GM18505 (cell line): ENCODE results near the gene CNTD1.
"Not testable (repeated sequence)": the region's sequence is repeated elsewhere in the genome, so short reads cannot be mapped to it uniquely, and the experiment has no call there.

ENCODE experiments used
- ATAC-seq: cut with Tn5 transposase; IDR thresholded peaks from one replicate; pipeline ENCODE4 v1.9.1; 2021; ENCODE audit not compliant: unreplicated experiment
- POLR2A ChIP-seq: IDR thresholded peaks from 4 replicates; pipeline ENCODE4 v1.6.1; 2011; ENCODE audit warnings: borderline replicate concordance; ENCODE audit not compliant: insufficient read depth, insufficient read length; ENCODE audit errors: extremely low read depth

The CNTD1 gene

DNA sequence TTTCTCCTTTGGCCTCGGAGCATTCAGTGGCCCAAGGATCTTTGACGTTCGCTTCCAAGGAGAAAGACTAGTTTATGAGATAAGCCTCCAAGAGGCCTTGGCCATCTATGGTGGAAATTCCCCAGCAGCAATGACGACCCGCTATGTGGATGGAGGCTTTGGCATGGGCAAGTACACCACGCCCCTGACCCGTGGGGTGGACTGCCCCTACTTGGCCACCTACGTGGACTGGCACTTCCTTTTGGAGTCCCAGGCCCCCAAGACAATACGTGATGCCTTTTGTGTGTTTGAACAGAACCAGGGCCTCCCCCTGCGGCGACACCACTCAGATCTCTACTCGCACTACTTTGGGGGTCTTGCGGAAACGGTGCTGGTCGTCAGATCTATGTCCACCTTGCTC is 53.7 kb downstream of the CNTD1 start:
- no peak for ATAC-seq
- no peak for TF ChIP-seq POLR2A

DNA sequence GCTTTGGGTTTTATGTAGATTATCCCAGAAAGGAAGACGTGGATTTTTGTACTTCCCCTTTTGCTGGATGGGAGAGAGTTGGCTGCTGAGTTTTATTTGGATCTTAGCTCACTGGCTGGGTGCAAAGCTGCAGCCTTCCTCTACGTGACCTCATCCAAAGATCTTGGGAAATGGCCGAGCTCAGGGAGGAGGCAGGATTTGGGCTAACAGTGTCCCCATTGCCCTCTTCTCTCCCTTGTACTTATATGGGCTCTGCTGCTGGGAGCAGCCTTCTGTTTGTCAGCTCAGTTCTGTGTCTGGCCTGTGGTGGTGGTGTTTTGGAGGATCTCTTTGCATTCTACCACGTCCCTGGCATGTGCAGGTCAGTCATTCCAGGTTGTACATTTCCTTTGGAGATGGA is 54.3 kb downstream of the CNTD1 start:
- ATAC-seq, result no peak
- TF ChIP-seq POLR2A, result no peak

GRCh38 chr17:42853597-42853967 is 54.9 kb downstream of the CNTD1 start:
- no peak for TF ChIP-seq POLR2A

DNA sequence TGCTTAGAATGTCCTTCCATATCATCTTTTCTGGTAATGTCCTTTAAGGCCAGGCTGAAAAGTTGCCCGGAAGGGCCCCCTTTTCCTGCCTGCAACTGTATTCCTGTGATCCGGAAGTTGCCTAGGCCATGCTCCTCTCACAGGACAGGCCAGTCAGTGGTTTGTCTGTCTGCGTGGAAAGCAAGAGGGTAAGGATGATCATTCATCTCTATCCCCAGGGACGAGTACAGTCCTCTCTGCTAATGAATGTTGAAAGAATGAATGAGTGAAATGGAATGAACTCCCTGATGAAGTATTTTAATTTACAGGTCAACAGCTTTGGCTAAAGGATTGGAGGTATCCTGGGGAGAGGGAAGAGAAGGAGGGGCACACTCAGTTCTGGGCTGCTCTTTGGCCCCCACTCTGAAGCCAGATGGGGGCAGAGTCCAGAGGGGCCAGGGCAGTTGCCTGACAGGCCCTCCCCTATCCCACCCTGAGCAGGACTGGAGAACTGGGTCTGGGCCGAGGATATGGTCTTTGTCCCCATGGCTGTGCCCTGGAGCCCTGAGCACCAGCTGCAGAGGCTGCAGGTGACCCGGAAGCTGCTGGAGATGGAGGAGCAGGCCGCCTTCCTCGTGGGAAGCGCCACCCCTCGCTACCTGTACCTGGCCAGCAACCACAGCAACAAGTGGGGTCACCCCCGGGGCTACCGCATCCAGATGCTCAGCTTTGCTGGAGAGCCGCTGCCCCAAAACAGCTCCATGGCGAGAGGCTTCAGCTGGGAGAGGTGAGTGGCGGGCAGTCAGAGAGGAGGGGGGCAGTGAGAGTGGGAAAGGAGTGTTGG is 55.5 kb downstream of the CNTD1 start:
- TF ChIP-seq POLR2A, result no peak
- ATAC-seq, result no peak

More at GRCh38 chr17:42853597-42853967, 54.9 kb downstream of the CNTD1 start:
- no peak for ATAC-seq

DNA sequence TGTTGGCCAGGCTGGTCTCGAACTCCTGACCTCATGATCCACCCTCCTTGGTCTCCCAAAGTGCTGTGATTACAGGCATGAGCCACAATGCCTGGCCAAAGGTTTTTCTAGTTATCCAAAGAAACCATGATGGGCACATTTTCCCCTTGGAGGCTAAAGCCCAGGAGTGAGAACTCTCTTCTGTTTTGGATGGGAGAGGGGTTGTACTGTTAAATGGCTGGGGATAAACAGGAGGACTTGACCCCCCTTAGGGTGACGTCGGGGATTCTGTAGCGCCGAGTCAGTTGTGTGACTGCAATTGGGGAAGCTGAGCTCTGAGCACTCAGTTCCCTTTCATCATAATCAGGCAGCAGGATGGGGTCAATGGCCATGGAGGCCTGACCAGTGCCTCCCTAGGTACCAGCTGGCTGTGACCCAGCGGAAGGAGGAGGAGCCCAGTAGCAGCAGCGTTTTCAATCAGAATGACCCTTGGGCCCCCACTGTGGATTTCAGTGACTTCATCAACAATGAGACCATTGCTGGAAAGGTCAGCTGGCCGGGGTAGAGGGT is 56.5 kb downstream of the CNTD1 start:
- no peak for ATAC-seq
- no peak for TF ChIP-seq POLR2A

DNA sequence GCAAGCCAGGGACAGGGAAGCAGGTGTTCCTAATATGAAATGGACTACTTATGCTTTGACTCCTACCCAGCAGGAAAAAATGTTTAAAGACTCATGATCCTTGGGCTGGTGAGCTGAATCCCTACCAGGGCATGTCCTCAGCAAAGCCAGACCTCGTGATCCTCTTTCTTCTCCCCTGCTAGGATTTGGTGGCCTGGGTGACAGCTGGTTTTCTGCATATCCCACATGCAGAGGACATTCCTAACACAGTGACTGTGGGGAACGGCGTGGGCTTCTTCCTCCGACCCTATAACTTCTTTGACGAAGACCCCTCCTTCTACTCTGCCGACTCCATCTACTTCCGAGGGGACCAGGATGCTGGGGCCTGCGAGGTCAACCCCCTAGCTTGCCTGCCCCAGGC is 57.4 kb downstream of the CNTD1 start:
- not testable (repeated sequence) for ATAC-seq

GRCh38 chr17:42856516-42856915 is 57.9 kb downstream of the CNTD1 start:
- ATAC-seq, result not testable (repeated sequence)

GRCh38 chr17:42857389-42857788 is 58.7 kb downstream of the CNTD1 start:
- ATAC-seq, result no peak
- TF ChIP-seq POLR2A, result no peak
